ENCODE results near the gene LRP4.

DNA sequence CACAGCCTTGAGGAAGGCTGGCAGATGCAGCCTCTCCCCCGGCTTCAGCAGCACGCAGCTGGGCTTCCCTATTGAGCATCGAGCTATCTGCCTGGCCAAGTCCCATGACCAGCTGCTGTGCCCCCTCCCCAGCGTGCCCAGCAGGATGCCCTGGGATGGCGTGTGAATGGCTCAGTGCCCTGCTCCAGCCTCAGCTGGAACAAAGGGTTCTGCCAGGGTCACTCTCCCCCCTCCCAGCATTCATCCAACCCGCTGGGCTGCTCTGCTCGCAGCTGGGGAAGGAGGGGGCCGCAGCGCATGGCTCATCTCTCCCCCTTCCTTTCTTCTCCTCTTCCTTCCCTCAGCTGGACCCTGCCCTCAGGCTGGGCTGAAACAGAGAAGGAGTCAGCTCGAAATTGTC lies 14.5 kb downstream of the LRP4 start:
- TF ChIP-seq, protein P1, sequence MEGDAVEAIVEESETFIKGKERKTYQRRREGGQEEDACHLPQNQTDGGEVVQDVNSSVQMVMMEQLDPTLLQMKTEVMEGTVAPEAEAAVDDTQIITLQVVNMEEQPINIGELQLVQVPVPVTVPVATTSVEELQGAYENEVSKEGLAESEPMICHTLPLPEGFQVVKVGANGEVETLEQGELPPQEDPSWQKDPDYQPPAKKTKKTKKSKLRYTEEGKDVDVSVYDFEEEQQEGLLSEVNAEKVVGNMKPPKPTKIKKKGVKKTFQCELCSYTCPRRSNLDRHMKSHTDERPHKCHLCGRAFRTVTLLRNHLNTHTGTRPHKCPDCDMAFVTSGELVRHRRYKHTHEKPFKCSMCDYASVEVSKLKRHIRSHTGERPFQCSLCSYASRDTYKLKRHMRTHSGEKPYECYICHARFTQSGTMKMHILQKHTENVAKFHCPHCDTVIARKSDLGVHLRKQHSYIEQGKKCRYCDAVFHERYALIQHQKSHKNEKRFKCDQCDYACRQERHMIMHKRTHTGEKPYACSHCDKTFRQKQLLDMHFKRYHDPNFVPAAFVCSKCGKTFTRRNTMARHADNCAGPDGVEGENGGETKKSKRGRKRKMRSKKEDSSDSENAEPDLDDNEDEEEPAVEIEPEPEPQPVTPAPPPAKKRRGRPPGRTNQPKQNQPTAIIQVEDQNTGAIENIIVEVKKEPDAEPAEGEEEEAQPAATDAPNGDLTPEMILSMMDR (conservative IDR thresholded peaks at IDR 0.05 in 1 of 2, IDR thresholded peaks at IDR 0.05 in 1 of 2; ENCODE audit: low read depth in 1 of 2, low read length in 2 of 2): no peak
- no peak for TF ChIP-seq EZH2 (IDR thresholded peaks at IDR 0.05; ENCODE audit: low read length, missing control alignments)
